Right ventricle myocardium superior (tissue), 1 donor: ENCODE results near the gene OTOS. TPM values are rescaled to one million over a fixed set of nuclear protein-coding genes. Genes with fewer than 3 reads are reported as not detected.

ENCODE experiments used
- ATAC-seq: fragments of 200-7000 bp; cut with Tn5 transposase; one replicate; pipeline ENCODE4 v1.9.1; 2020; ENCODE audit warnings: mild to moderate bottlenecking; ENCODE audit not compliant: poor library complexity
- DNase-seq: peaks from one replicate; pipeline ENCODE4 v3.0.0-alpha.2; 2020
- intact Hi-C: fragments of 100-400 bp; cut with DNase I; formaldehyde crosslinking; loops from one replicate; pipeline ENCODE4 v1.11.2; 2022
- total RNA-seq: library from RNA; stranded (reverse); fragmentation: NEBNext Ultra II Directional; extraction: Animal tissue kit (Norgen Biotek cat#: 25700); gene quantifications from one replicate; pipeline ENCODE4 v1.2.1, GENCODE V29; 2021
- donor health status: DM: no; HTN: yes; CAD: no; lungs with severe emphysema.

Gene OTOS
- total RNA-seq, 1 donor from 2014 or later, result not detected

- ATAC-seq (no peak), DNase-seq (no peak)
- intact Hi-C loops, result no loop called here
Observed at GRCh38 chr2:240095556-240096523, 44.6 kb downstream of the OTOS start.

DNA sequence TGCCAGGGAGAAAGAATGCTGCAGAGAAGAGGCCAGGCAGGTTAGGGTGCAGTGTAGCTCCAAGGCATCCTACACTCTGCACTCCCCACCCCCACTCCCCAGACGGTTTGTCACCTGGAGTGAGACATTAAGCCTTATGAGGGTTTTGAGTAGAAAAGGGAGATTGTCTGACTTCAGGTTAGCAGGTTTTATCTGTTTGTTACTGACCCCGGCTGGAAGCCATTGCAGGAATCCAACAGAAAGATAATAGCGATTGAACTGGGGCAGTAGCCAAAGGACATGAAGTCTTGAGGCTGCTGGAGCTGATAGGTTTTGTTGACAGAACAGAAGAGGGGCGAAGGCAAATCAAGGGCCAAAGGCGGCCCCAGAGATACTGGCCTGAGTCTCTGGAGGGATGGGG lies 51.2 kb downstream of the OTOS start:
- no peak for ATAC-seq
- DNase-seq, result no peak
- intact Hi-C loops, result no loop called here

Other genes with a start within 250 kb of the OTOS start
- 456 TPM for gene NDUFA10, start 115.3 kb downstream of the OTOS start, total RNA-seq
- gene OR6B2, start 110.2 kb downstream of the OTOS start, total RNA-seq, result not detected
- not detected for gene OR6B3, start 87.1 kb downstream of the OTOS start, total RNA-seq
- gene COPS9, start 4.4 kb downstream of the OTOS start, total RNA-seq, result 206 TPM